A549 treated with Hydrocortisone at 1 μM for 4 hours (cell line): ENCODE measurements around the gene VGLL4. TPM values are rescaled to one million over a fixed set of nuclear protein-coding genes. Genes with fewer than 3 reads are reported as not detected.

Experiments
- total RNA-seq: library from RNA; stranded (reverse); fragments of 200-300 nt; extraction: Qiagen RNA extraction; gene quantifications from 5 replicates; pipeline ENCODE4 v1.2.3, GENCODE V29; 2022

The VGLL4 gene, protein sequence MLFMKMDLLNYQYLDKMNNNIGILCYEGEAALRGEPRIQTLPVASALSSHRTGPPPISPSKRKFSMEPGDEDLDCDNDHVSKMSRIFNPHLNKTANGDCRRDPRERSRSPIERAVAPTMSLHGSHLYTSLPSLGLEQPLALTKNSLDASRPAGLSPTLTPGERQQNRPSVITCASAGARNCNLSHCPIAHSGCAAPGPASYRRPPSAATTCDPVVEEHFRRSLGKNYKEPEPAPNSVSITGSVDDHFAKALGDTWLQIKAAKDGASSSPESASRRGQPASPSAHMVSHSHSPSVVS
- 30.7 to 35.2 TPM (median 33.3 TPM) in 5 replicates for total RNA-seq

GRCh38 chr3:11643605-11644087 lies at the start of gene VGLL4:
TSS of gene VGLL4 (minus strand) at chr3:11643915. CDS start at chr3:11643518, 397 bp downstream.

Other genes with a start within 250 kb of the VGLL4 start
- 24.8 to 29.9 TPM (median 27.6 TPM) in 5 replicates for gene TAMM41, start 203.0 kb upstream of the VGLL4 start, total RNA-seq